Erythroblast (primary cell): ENCODE measurements around the gene KIF2C.
"Not testable (repeated sequence)": the region's sequence is repeated elsewhere in the genome, so short reads cannot be mapped to it uniquely, and the experiment has no call there.

Experiments
- DNase-seq, 2 experiments: peaks; one replicate each; lab custom pipeline; 2025; lab: John Stamatoyannopoulos, UW
- GATA1 ChIP-seq: IDR thresholded peaks from 2 replicates; pipeline ENCODE4 v1.6.1; 2011; ENCODE audit warnings: low read depth, mild to moderate bottlenecking, control low read depth, low read length, moderate library complexity
- POLR2A ChIP-seq: IDR thresholded peaks from 2 replicates; pipeline ENCODE4 v1.6.1; 2011; ENCODE audit warnings: mild to moderate bottlenecking, low read length

Gene KIF2C

DNA sequence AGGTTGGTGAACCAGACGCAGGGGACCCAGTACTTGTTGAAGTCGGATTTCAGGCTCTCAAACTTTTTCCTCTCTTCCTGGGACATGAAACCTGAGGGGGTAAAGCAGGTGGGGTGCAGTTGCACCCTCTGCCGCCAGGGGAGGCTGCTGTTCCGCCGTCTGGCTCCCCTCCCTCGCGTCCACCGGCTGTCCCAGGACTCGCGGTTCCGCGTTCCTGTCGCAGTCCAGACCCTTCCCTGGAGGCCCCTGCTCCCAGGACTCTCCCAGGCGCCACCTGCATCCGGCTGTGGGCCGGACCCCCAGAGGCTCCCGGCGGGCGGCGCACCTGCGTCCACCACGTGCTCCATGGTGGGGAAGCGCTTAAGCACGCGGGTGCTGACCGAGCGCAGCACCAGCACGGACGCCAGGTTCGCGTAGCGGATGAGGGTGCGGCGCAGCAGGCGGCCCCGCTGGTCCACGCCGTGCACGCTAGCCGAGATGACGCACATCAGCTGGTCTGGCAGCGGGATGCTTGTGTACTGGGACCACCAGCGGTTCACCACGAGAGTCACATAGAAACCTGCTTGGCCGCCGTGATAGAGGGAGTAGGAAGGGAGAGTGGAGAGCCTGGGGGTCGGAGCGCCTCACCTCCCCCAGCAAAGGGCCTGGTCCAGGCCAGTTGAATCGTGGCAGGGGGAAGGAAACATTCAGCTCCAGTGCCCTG is 46.7 kb downstream of the KIF2C start:
- peak; percentile 79 to 87 for DNase-seq
- TF ChIP-seq POLR2A (no peak), GATA1 (no peak)

DNA sequence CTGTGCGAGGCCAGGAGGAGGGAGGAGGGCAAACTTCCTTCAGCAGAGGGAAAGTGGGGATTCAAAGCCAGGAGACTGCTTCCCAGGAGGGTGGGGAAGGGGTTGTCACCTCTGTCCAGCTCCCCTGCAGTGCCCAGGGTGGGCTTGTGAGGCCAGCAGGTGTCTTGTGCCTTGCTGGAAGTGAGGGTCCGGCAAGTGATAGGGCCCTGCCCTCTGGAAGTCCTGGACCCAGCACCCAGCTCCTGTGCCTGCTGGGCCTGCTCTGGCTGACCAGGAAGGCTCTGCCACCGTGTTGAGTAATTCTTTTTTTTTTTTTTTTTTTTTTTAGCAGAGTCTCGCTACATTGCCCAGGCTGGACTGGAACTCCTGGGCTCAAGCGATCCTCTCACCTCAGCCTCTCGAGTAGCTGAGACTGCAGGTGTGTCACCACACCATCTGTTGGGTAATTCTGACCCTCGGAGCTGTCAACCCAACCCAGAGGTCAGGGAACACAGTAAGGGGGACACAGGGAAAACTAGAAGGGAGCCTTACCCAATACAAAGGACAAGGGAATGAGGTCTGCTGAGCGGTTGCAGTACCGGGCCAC is 47.3 kb downstream of the KIF2C start:
- no peak for TF ChIP-seq POLR2A
- no peak for TF ChIP-seq GATA1
- DNase-seq = no peak

DNA sequence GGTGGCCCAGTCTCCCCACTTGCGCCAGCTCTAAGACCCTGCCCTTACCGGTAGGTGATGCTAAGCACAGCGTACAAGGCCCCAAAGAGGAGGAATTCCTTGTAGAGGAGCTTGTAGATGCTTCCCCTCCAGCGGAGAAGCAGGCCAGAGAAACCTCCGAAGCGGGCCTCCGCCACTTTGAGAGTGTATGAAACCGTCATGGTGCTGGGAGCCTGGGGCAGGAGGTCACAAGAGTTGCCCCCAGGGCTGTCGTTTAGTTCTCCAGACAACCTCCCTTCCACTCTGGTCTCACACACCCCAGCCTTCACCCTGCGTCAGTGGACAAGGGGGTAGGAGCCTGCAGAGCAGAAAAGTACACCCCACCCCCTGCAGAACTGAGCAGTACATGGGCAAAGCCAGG is 47.9 kb downstream of the KIF2C start:
- DNase-seq = no peak
- TF ChIP-seq POLR2A (no peak), GATA1 (no peak)

DNA sequence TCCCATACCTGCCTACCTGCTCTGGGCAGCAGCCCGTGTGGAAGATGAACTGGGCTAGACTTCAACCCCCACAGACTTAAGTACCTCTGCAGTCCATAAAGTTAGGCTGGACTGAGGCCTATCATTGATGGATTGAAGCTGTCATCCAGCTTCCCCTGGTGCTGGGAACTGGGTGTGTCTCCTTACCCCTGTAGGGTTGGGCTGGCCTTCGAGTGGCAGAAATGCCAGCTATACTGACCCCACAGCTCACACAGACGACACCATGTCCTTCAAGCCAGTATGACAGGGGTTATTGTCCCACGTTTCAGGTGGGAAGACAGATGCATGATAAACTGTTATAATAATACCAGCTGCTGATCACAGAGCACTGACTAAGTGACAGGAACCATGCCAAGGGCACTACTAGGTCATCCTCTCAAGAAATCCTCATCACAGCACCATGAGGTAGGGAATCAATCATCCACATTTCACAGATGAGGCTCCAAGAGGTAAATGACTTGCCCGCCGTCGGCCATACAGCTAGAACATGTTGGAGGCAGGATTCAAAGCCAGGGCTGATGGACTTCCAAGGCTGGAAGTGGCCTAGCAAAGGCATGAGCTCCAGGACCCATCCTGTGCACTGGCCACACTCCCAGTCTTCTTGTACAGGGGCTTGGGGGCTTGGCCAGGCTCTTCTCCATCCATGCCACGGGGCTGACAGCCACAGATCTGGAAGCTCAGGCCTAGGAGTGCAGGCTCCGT is 48.7 kb downstream of the KIF2C start, which contains the start of gene BEST4:
Gene BEST4, minus strand, starts transcription at position 51 of the 741 bp plus-strand sequence. CDS start 465 bp downstream, outside the sequence.
- DNase-seq = no peak
- TF ChIP-seq POLR2A (no peak), GATA1 (no peak)

DNA sequence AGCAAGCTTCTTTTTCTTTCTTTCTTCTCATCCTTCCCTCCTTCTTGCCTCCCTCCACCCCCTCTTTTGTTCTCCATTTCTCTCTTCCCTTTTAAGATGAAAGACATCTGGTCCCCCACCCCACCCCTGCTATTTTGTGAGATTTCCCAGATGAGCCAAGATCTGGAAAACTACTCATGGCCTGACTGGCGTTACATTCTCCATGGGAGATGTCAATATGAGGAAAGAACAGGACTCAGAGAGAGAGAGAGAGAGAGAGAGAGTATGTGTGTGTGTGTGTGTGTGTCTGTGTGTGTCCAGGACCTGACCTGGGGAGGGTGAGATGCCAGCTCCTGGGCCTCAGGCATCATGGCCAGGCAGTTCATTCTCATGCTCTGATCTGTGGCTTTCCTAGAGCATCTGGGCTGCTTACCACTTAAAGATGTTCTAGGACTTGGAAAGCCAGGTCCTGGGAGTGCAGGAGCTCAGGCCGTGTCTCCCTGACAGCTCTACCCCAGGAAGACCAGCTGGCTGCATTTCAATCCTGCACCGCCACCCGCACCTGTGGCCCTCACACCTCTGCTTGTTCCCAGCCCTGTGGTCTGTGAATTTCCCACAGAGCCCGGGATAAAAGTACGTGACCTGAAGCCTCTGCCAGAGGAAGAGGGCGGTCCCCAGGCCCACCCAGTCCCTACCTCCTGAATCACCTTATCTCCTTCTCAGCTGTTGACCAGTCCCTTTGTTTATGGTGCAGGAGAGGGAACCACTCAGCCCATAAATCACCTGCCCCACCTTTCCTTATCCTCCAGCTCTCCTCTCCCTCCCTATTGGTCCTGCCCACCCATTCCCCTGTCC is 51.5 kb downstream of the KIF2C start:
- DNase-seq = no peak
- TF ChIP-seq POLR2A (no peak), GATA1 (no peak)

DNA sequence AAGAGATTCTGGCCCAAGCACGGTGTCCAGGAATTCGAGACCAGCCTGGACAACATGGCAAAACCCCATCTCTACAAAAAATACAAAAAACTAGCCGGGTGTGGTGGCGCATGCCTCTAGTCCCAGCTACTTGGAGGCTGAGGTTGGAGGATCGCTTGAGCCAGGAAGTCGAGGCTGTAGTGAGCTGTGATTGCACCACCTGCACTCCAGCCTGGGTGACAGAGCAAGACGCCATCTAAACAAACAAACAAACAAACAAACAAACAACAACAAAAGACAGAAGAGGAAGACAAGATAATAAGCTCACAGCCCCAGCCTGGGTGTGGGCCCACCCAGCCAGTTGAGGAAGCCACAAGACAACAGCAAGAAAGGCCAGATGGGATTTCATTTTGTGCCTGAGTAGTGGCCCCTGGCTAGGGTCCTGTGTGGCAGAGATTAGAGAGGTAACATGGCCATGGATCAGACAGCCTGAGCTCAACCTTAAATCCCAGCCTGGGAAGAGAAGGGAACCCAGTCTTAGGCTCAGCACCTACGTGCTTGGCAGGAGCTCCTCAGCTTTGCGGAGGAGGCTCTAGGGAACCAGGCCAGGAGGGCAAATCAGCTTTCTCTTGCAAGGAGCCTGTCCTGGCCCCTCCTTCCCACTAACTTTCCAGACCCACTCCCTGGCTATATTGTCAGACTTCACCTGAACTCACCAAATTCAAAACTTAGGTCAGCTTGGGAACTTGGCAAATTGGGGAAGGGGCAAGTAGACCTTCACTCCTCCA is 53.3 kb downstream of the KIF2C start:
- DNase-seq = no peak

DNA sequence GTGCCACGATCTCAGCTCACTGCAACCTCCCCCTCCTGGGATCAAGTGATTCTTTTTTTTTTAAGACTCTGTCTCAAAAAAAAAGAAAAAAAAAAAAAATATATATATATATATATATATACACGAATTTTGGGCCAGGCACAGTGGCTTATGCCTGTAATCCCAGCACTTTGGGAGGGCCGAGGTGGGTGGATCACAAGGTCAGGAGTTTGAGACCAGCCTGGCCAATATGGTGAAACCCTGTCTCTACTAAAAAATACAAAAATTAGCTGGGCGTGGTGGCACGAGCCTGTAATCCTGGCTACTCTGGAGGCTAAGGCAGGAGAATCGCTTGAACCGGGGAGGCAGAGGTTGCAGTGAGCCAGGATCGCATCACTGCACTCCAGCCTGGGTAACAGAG is 58.2 kb downstream of the KIF2C start:
- DNase-seq = not testable (repeated sequence)

More for the DNA sequence above, 53.3 kb downstream of the KIF2C start:
- no peak for TF ChIP-seq GATA1
- TF ChIP-seq POLR2A = no peak

DNA sequence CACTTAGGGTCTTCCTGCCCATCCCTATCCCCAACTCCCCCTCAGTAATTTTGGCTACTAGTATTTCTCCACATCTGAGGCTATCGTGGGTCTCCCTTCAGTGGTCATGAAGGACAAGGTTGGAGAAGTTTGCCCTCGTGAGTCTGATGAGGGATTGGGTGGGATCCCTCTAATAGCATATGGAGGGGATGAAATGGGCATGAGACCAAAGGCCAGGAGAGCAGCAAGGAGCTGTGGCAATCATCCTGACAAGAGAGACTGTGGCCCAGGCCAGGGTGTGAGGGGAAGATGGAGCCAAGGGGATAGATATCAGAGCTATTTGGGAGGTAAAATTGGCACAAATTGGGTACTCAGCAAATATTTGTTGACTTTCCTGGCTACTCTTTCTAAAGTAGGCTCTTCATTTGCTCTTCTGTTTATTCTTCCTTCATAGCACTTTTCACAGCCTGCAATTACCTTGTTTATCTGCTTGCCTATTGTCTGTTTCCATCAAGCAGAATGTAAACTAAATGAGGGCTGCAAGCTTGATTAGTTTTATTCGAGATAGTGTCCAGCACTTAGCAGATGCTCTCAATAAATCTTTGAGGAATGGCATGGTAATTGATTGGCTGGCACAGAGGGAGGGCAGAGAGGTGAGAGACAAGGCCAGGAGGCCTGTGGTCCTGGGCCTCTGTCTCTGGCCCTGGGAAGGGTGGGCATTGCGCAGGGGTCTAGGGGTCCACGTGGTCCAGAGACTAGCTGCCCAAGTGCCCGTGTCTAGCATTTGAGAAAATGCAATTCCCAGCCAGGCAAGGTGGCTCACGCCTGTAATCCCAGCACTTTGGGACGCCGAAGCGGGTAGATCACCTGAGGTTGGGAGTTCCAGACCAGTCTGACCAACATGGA is 59.1 kb downstream of the KIF2C start:
- no peak for TF ChIP-seq POLR2A
- no peak for TF ChIP-seq GATA1
- DNase-seq = no peak

DNA sequence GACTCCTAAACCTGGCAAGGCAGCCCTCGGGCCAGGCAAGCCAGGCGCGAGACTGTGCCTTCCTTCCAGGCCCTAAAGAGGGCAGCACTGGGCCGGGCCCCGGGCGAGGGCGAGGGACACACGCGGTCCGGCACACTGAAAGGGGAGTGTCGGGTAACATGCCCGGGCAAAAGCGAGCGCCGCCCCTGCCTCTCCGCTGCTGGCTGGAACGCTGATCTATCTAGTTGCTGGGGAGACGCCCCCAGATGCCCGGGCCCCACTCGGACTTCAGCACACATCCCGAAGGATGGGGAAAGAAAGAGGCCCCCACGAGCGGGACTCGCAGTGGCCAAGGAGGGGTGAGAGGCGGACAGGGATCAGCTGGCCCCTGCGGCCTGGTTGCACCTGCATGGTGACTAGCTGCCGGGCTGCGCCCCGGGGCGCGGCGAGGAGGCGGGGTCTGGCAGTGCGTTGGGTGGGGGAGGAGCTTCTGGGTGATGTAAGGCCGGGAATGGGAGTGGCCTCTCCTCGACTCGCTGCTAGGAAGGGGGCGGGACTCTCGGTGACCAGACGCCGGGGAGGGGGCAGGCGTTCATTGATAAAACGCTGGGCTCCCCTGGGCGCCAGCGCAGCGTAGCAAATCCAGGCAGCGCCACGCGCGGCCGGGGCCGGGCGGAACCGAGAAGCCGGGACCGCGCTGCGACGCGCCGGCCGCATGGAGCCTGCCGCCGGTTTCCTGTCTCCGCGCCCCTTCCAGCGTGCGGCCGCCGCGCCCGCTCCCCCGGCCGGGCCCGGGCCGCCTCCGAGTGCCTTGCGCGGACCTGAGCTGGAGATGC is 60.3 kb downstream of the KIF2C start, which contains the start of gene PLK3:
Gene PLK3, plus strand, starts transcription at position 608 of the 815 bp plus-strand sequence. Its CDS starts 87 bp downstream, at position 695.
- peak; percentile 98 to 99 for DNase-seq

DNA sequence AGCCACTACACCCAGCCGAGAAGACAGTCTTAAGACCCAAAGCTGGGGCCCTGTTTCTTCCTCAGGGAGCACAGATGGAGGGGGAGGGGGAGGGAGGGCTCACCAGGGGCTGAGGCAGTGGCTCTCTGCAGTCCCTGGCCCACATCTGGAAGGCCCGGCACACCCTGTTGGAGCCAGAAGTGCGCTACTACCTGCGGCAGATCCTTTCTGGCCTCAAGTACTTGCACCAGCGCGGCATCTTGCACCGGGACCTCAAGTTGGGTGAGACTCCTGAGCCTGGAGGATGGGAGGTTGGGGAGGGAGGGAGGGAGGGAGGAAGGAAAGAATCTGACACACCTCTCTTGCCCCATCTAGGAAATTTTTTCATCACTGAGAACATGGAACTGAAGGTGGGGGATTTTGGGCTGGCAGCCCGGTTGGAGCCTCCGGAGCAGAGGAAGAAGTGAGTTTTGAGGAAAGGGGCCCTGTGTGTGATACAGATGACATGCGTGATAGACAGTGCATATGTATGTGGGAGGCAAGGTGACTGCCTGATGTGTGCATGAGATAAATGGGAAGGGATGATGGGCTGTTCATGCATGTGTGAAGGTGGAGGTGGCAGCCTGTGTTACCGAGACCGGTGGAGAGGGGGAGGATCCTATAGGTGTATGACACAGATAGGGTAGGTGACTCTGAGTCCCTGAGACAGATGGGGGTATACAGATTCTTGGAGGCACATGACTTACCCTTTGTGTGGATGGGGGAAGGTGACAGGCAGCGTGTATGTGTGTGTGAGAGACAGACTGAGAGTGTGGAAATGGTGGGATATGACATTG is 62.1 kb downstream of the KIF2C start:
- peak in 1 of 2 experiments; percentile 50 for DNase-seq
- TF ChIP-seq GATA1 (no peak), POLR2A (no peak)

More for the DNA sequence above, 60.3 kb downstream of the KIF2C start, which contains the start of gene PLK3:
- TF ChIP-seq GATA1 (no peak), POLR2A (peak; percentile 93)
